Activated naive CD4-positive, alpha-beta T cell treated with anti-CD3 and anti-CD28 coated beads, Interleukin-2, amount 50 U/mL, for 16 hours (primary cell): ENCODE data around the gene SLC25A42.
"Not testable (repeated sequence)": the region's sequence is repeated elsewhere in the genome, so short reads cannot be mapped to it uniquely, and the experiment has no call there.

Source experiments
- DNase-seq: peaks from one replicate; pipeline ENCODE4 v3.0.0-alpha.2; 2020

SLC25A42 gene

DNA sequence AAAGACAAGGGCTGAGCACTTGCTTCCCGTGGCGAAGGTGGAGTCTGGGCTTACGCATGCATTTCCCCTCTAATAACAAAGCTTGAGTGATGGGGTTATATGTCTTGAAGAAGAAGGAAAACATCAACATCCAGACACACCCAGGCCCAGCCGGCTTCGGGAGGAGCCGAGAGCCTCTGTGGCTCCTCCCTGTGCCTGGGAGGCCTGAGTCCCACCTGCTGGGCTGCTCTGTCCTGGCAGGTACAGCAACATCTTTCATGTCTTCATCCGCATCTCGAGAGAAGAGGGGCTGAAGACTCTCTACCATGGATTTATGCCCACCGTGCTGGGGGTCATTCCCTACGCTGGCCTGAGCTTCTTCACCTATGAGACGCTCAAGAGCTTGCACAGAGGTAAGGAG is 43.9 kb downstream of the SLC25A42 start:
- no peak for DNase-seq

GRCh38 chr19:19109601-19110000 is 45.8 kb downstream of the SLC25A42 start:
- no peak for DNase-seq

DNA sequence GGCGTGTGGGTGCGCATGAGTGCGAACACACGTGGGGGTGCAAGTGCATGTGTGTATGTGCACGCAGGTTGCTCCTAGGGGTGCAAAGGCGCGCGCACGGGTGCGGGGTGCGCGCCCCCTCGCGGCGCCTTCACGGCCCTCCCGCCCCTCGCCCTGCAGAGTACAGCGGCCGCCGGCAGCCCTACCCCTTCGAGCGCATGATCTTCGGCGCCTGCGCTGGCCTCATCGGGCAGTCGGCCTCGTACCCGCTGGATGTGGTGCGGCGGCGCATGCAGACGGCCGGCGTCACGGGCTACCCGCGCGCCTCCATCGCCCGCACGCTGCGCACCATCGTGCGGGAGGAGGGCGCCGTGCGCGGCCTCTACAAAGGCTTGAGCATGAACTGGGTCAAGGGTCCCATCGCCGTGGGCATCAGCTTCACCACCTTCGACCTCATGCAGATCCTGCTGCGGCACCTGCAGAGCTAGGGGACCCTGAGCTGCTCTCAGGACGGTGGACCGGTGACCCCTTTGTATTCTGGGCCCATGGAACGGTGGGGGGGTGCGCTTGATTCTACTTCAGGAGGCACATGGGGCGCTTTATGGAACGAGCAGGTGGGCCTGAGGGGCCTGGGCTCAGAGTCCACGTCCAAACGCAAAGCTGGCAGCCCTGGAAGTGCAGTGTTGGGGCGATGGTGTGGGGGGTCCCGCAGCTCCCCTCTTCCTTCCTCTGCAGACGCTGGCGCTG is 46.8 kb downstream of the SLC25A42 start:
- DNase-seq = no peak

DNA sequence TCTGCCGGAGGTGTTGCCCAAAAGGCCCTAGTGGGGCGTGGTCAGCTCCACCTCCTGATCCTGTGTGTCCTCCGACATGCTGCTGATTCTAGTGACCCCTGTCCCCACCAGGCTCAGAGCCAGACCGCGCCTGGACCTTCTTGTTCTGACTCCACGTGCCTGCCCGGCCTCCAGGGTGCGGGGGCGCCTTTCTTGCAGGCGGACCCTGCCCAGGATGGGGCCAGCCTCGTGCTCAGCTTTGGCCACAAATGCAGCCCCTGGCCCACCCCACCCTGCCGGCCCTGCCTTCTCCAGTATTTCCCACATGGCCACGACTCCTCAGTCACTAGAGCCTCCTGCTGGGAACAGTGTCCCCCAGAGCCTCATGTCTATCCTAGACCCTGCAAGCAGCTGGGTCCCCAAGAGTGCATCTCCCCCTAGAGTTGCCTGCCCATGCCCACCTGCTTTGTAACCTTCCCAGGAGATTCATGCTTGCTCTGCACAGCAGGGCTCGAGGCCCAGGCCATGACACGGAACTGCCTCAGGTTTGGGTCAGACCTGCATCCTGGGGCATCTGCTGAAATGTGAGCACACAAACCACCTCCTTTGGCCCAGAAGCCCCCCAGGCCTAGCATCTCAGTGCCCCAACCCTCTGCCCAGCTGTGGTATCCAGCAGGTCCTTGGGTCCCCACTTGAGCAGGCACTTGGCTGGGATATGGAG is 47.5 kb downstream of the SLC25A42 start:
- DNase-seq = no peak

GRCh38 chr19:19111967-19112580 is 48.3 kb downstream of the SLC25A42 start:
- DNase-seq = no peak

GRCh38 chr19:19113040-19113626 is 49.3 kb downstream of the SLC25A42 start:
- no peak for DNase-seq

DNA sequence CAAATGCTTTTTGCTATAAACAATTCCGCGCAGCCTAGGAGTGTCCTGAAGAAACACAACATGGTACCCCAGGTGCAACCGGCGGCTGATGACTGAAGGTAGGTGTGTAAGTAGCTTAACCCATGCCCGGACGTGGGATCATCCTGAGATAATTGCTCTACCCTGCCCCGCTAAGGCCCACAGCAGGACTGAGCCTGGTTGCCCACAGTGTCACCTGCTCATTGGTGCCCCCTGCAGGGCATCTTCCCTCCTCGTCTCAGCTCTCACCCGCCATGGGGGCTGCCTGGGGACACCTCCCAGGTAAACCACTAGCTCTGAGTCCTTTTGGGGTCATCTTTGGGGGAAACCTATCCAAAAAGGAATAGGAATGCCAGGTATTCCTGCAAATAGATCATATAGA is 52.2 kb downstream of the SLC25A42 start:
- DNase-seq = peak; percentile 50

GRCh38 chr19:19119325-19120237 is 55.8 kb downstream of the SLC25A42 start:
- no peak for DNase-seq

DNA sequence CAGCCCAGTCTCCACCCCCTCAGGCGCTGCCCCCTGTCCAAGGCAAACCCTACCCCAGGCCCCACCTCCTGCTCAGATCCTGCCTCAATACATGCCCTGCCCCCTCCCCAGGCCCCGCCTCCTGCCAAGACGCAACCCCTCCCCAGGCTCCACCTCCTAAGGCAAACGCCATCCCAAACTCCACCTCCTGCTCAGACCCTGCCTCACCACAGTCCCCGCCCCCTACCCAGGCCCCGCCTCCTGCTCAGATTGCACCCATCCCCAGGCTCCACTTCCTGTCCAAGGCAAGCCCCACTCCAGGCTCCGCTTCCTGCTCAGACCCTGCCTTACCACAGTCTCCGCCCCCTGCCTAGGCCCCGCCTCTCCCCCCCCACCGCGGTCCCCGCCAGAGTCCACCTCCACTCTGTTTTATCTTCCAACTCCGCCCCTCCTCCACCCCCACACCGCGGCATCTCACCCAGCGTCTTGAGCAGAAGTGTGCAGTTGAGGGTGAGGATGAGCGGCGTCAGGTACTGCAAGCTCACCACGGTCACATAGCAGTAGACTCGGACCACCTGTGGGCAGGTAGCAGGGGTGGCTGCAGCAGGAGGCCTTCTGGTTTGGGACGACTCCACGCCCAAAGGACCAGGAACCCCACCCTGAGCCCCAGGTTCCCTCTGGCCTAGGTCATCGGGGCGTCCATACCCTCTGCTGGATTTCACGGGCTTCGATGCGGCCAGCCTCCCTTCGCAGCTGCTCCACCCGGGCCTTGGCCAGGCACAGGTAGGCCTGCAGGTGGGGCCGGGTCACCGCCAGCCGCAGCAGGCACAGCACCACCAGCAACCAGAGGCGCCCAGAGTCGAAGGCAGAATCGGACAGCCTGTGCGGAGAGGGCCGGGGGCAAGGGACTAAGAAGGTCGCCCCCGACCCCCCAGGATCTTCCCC is 56.8 kb downstream of the SLC25A42 start:
- no peak for DNase-seq

GRCh38 chr19:19121371-19121770 is 57.6 kb downstream of the SLC25A42 start:
- DNase-seq = no peak

DNA sequence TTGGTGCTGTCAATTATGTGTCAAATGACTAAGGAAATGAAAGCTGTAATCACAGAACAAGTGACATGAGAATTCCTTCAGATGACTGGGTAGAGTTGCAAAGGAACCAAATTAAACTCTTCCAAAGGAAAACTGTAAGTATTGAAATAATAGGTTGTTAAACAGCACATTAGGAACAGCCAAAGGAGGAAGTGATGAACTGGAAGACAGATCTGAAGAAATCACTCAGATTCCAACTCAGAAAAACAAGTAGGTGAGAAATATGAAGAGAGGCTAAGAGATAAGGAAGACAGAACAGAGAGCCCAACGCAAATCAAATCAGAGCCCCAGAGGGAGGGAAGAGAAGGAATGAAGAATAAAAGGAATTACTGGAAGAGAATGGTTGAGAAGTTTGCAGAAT is 59.1 kb downstream of the SLC25A42 start:
- no peak for DNase-seq

DNA sequence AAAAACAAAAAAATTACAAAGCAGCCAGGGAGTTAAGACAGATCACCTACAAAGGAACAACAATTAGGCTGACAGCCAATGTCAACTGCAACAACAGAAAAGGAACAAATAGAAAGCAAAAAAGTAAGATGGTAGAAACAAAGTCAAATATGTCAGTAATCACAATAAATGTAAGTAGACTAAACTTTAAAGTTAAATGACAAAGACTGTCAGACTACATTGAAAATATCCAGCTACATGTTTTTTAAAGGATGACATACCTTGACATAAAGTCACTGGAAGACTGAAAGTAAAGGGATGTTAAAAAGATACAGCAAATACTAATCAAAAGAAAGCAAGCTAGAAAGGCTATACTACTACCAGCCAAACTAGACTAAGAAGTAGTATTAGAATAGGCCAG is 59.6 kb downstream of the SLC25A42 start:
- no peak for DNase-seq

- DNase-seq = no peak
Observed at GRCh38 chr19:19126102-19126501, 62.3 kb downstream of the SLC25A42 start.

- DNase-seq = no peak
Observed at GRCh38 chr19:19131989-19132388, 68.2 kb downstream of the SLC25A42 start.

GRCh38 chr19:19132912-19133311 is 69.1 kb downstream of the SLC25A42 start:
- DNase-seq = no peak

GRCh38 chr19:19133985-19134384 is 70.2 kb downstream of the SLC25A42 start:
- no peak for DNase-seq

- DNase-seq = peak; percentile 61
Observed at GRCh38 chr19:19134687-19135158, 70.9 kb downstream of the SLC25A42 start.

DNA sequence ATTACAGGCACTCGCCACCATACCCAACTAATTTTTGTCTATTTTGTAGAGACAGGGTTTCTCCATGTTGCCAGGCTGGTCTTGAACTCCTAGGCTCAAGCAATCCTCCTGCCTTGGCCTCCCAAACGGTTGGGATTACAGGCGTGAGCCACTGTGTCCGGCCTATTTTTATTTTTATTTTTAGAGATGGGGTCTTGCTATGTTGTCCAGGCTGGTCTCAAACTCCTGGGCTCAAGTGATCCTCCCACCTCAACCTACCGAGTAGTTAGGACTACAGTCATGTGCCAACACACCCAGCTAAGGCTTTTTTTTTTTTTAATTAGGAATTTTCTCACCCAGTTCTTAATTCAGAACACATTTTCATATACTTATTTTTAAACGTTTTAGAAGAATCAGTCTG is 71.9 kb downstream of the SLC25A42 start:
- DNase-seq = not testable (repeated sequence)

- no peak for DNase-seq
Observed at GRCh38 chr19:19137556-19138108, 73.8 kb downstream of the SLC25A42 start.

GRCh38 chr19:19138109-19138981 is 74.6 kb downstream of the SLC25A42 start, which contains the start of gene TMEM161A:
TMEM161A (minus strand) TSS chr19:19138478; CDS start chr19:19138428, 50 bp downstream.
- peak; percentile 97 for DNase-seq
